ENCODE data around the gene ARCN1.

- TF ChIP-seq MYC (IDR thresholded peaks at IDR 0.05; ENCODE audit: low read depth, low read length) = no peak
- no peak for TF ChIP-seq MYC (CRISPR knock-in tag; IDR thresholded peaks at IDR 0.05; ENCODE audit: borderline replicate concordance, low read depth)
- no peak for TF ChIP-seq ATF1 (CRISPR knock-in tag; IDR thresholded peaks at IDR 0.05)
- no peak for TF ChIP-seq ATF1 (tag; IDR thresholded peaks at IDR 0.05)
- no peak for TF ChIP-seq ZZZ3 (IDR thresholded peaks at IDR 0.05)
- no peak for TF ChIP-seq HNRNPL (IDR thresholded peaks at IDR 0.05; ENCODE audit: low read depth, low read length)
- no peak for TF ChIP-seq ZNF212 (CRISPR knock-in tag; IDR thresholded peaks at IDR 0.05)
- TF ChIP-seq ZNF282 (CRISPR knock-in tag; IDR thresholded peaks at IDR 0.05) = no peak
- no peak for TF ChIP-seq CTCF (IDR thresholded peaks at IDR 0.05 in 2 of 3, conservative IDR thresholded peaks at IDR 0.05 in 1 of 3; ENCODE audit: insufficient read depth in 2 of 3, low read depth in 1 of 3, low read length in 3 of 3)
- no peak for TF ChIP-seq ETV5 (CRISPR knock-in tag; IDR thresholded peaks at IDR 0.05; ENCODE audit: low read depth)
- no peak for TF ChIP-seq ZBTB2 (IDR thresholded peaks at IDR 0.05)
- TF ChIP-seq ZNF384 (IDR thresholded peaks at IDR 0.05; ENCODE audit: low read depth, low read length) = no peak
- no peak for TF ChIP-seq ZNF431 (CRISPR knock-in tag; IDR thresholded peaks at IDR 0.05)
- no peak for TF ChIP-seq ZBTB12 (CRISPR knock-in tag; IDR thresholded peaks at IDR 0.05)
- TF ChIP-seq NFIX (CRISPR knock-in tag; IDR thresholded peaks at IDR 0.05; ENCODE audit: low read depth) = no peak
- TF ChIP-seq, protein P1, sequence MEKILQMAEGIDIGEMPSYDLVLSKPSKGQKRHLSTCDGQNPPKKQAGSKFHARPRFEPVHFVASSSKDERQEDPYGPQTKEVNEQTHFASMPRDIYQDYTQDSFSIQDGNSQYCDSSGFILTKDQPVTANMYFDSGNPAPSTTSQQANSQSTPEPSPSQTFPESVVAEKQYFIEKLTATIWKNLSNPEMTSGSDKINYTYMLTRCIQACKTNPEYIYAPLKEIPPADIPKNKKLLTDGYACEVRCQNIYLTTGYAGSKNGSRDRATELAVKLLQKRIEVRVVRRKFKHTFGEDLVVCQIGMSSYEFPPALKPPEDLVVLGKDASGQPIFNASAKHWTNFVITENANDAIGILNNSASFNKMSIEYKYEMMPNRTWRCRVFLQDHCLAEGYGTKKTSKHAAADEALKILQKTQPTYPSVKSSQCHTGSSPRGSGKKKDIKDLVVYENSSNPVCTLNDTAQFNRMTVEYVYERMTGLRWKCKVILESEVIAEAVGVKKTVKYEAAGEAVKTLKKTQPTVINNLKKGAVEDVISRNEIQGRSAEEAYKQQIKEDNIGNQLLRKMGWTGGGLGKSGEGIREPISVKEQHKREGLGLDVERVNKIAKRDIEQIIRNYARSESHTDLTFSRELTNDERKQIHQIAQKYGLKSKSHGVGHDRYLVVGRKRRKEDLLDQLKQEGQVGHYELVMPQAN (IDR thresholded peaks at IDR 0.05; ENCODE audit: borderline replicate concordance) = no peak
Observed at GRCh38 chr11:118635642-118636041, 63.4 kb downstream of the ARCN1 start.

Data from K562 (cell line).